Thyroid gland (tissue), 4 donors: ENCODE data around the gene SPATA20.

ENCODE experiments used
- CTCF ChIP-seq, 6 experiments: fragments of 200-600 bp in 3 of 6; fragments of 450-650 bp in 3 of 6; sonication (generic) in 3 of 6; IDR thresholded peaks; one replicate each; pipeline ENCODE4 v1.5.1; 2016 to 2019; ENCODE audit warnings: antibody characterized with exemption in 6 of 6, mild to moderate bottlenecking in 2 of 6, inconsistent platforms in 1 of 6, moderate library complexity in 1 of 6
- POLR2A ChIP-seq, 2 donors: fragments of 450-650 bp; IDR thresholded peaks; one replicate each; pipeline ENCODE4 v1.6.1; 2017; ENCODE audit warnings: antibody characterized with exemption in 2 of 2, mild to moderate bottlenecking in 2 of 2, moderate library complexity in 1 of 2

GRCh38 chr17:50564916-50565315, 17.9 kb downstream of the SPATA20 start:
- TF ChIP-seq CTCF (IDR thresholded peaks at IDR 0.05) (no peak), POLR2A (IDR thresholded peaks at IDR 0.05) (no peak)
